ENCODE results near the gene AOC2.
"Not testable (repeated sequence)": the region's sequence is repeated elsewhere in the genome, so short reads cannot be mapped to it uniquely, and the experiment has no call there.

- TF ChIP-seq CTCF (IDR thresholded peaks at IDR 0.05; ENCODE audit: low read depth, low read length); EZH2phosphoT487 (IDR thresholded peaks at IDR 0.05; ENCODE audit: low read depth): not testable (repeated sequence)
Observed at GRCh38 chr17:42856093-42856492, 11.7 kb downstream of the AOC2 start.
